Prostate gland (tissue), 2 donors: ENCODE measurements around the gene RABAC1. TPM values are rescaled to one million over a fixed set of nuclear protein-coding genes. Genes with fewer than 3 reads are reported as not detected.

Source experiments
- DNase-seq: peaks from one replicate; pipeline ENCODE4 v3.0.0-alpha.2; 2019; ENCODE audit warnings: low spot score
- H3K27ac ChIP-seq, 2 donors: fragments of 200-600 bp; sonication (generic); 2 replicates each; pipeline ENCODE4 v1.5.1; 2017 to 2019
- H3K27me3 ChIP-seq: fragments of 200-600 bp; sonication (generic); replicated peaks from 2 replicates; pipeline ENCODE4 v1.5.1; 2019; ENCODE audit not compliant: insufficient read depth
- H3K36me3 ChIP-seq, 2 donors: fragments of 200-600 bp; sonication (generic); 1 replicate in 1 of 2; 2 replicates in 1 of 2; pipeline versions ENCODE4 v1.5.1 to v1.8.1; 2017 to 2019
- H3K4me1 ChIP-seq: fragments of 200-600 bp; sonication (generic); replicated peaks from 2 replicates; pipeline ENCODE4 v1.5.1; 2019
- H3K4me3 ChIP-seq, 2 donors: fragments of 200-600 bp; sonication (generic); 2 replicates each; pipeline ENCODE4 v1.5.1; 2017 to 2019
- H3K9me3 ChIP-seq: fragments of 200-600 bp; sonication (generic); 2 replicates; pipeline ENCODE4 v1.5.1; 2017
- POLR2A ChIP-seq: fragments of 450-650 bp; IDR thresholded peaks from one replicate; pipeline ENCODE4 v1.6.1; 2016; ENCODE audit warnings: antibody characterized with exemption, mild to moderate bottlenecking
- POLR2AphosphoS5 ChIP-seq: sonication (generic); formaldehyde crosslinking; IDR thresholded peaks from one replicate; pipeline ENCODE4 v1.6.1; 2017; ENCODE audit warnings: antibody characterized with exemption
- WGBS: methylation state at CpG from one replicate; pipeline ENCODE4 v1.1.5; 2018; 5-methylcytosine and 5-hydroxymethylcytosine counted together
- intact Hi-C: fragments of 100-400 bp; cut with DNase I; formaldehyde crosslinking; loops from one replicate; pipeline ENCODE4 v1.14.2; 2022
- total RNA-seq, 2 donors: library from RNA; depleted of rRNA; stranded (reverse); fragments of >200 nt; gene quantifications; one replicate each; pipeline ENCODE4 v1.1.0, GENCODE V29; 2016
- TF ChIP-seq, protein P1 (sequence below), 4 experiments: fragments of 200-600 bp in 2 of 4; fragments of 450-650 bp in 2 of 4; sonication (generic) in 2 of 4; IDR thresholded peaks; 1 replicate in 3 of 4; 2 replicates in 1 of 4; pipeline ENCODE4 v1.5.1; 2016 to 2019; ENCODE audit warnings: antibody characterized with exemption in 4 of 4, mild to moderate bottlenecking in 2 of 4, moderate library complexity in 2 of 4

RABAC1 gene
- total RNA-seq, 2 donors from 2014 or later, result 153 to 168 TPM

DNA sequence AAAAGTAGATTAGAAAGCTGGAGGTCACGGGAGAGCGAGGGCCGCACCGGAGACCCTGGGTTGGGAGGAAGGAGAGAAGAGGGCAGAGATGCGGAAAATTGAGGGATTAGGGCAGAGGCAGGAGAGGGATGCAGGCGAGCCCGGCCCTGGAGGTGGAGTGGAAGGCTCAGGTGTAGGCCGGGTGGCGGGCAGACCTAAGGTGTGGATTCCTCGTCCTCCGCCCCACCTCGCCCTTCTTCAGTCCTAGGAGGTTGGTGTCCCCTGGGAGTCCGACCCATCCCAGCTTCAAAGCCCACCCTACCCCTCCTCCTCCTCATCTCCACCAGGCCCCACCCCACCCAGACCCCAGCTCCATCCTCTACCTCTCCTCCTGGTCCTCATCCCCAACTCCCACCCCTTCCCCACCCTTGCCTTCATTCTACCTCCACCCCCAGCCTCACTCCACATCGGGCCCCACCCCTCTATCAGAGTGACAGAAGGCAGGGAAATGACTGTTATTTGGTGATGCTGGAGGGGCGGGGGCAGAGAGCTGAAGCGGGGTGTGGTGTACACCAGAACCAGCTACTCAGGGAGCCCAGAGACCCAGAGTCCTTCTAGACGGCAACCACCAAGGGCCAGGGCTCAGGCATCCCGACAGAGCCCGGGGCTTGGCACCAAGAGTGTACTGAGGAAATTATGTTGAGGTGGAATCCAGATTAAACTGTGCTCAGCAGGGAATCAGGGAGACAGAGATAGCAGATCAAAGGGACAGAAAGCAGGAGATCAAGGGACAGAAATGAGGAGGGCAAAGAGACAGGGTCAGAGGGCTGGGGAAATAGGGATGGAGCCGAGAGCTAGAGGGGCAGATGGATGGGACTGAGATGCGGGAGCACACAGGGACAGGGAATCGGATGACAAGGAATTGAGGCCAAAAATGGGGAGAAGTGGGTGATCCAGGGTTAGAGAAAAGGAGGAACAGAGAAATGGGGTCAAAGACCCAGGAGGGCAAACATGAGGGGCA is 37.2 kb downstream of the RABAC1 start:
- H3K9me3 ChIP-seq, result no peaks in the 10 kb centered on the region
- 28% methylated on average over 22 of the region's 22 CpGs for WGBS
- H3K27me3 ChIP-seq, result peaks cover 9% of the 10 kb centered on the region
- H3K27ac ChIP-seq, result no peak overlapping the region
- DNase-seq, result no peak
- H3K4me3 ChIP-seq, result no peak overlapping the region
- H3K36me3 ChIP-seq, result no peaks in the 10 kb centered on the region
- no peaks in the 10 kb centered on the region for H3K4me1 ChIP-seq
- TF ChIP-seq, protein P1, sequence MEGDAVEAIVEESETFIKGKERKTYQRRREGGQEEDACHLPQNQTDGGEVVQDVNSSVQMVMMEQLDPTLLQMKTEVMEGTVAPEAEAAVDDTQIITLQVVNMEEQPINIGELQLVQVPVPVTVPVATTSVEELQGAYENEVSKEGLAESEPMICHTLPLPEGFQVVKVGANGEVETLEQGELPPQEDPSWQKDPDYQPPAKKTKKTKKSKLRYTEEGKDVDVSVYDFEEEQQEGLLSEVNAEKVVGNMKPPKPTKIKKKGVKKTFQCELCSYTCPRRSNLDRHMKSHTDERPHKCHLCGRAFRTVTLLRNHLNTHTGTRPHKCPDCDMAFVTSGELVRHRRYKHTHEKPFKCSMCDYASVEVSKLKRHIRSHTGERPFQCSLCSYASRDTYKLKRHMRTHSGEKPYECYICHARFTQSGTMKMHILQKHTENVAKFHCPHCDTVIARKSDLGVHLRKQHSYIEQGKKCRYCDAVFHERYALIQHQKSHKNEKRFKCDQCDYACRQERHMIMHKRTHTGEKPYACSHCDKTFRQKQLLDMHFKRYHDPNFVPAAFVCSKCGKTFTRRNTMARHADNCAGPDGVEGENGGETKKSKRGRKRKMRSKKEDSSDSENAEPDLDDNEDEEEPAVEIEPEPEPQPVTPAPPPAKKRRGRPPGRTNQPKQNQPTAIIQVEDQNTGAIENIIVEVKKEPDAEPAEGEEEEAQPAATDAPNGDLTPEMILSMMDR (IDR thresholded peaks at IDR 0.05), result no peak
- TF ChIP-seq POLR2AphosphoS5, result no peak
- TF ChIP-seq POLR2A, result no peak
- intact Hi-C loops, result no loop called here

- no peak overlapping the region for H3K27ac ChIP-seq
- no peak for DNase-seq
- no peaks in the 10 kb centered on the region for H3K36me3 ChIP-seq
- H3K27me3 ChIP-seq, result peaks cover 9% of the 10 kb centered on the region
- intact Hi-C loops, result no loop called here
- WGBS, result 13% methylated on average over 26 of the region's 26 CpGs
- TF ChIP-seq POLR2A, result no peak
- no peak for TF ChIP-seq POLR2AphosphoS5
- TF ChIP-seq, protein P1 (IDR thresholded peaks at IDR 0.05), result no peak
- H3K4me3 ChIP-seq, result no peak overlapping the region
- H3K4me1 ChIP-seq, result no peaks in the 10 kb centered on the region
- no peaks in the 10 kb centered on the region for H3K9me3 ChIP-seq
These were observed 38.1 kb downstream of the RABAC1 start for GRCh38 chr19:41920882-41921576.

DNA sequence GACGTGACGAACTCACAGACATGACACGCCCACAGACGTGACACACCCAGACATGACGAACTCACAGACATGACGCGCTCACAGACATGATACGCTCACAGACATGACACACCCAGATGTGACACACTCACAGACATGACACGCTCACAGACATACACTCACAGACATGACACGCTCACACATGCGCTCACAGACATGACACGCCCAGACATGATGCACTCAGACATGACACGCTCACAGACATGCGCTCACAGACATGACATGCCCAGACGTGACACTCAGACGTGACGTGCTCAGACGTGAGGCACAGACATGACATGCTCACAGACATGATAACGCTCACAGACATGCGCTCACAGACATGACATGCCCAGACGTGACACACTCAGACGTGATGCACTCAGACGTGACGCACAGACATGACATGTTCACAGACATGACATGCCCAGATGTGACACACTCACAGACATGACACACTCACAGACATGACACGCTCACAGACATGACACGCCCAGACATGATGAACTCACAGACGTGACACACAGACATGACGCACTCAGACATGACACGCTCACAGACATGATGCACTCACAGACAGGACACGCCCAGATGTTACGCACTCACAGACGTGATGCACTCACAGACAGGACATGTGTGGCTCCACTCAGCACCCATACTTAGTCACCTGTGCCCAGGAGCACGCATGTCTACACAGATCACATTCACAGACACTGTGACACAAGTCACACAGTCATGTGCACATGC is 39.0 kb downstream of the RABAC1 start:
- no peak for TF ChIP-seq POLR2AphosphoS5
- TF ChIP-seq, protein P1 (IDR thresholded peaks at IDR 0.05), result no peak
- TF ChIP-seq POLR2A, result no peak
- H3K27me3 ChIP-seq, result peaks cover 14% of the 10 kb centered on the region
- H3K4me3 ChIP-seq, result no peak overlapping the region
- 87% methylated on average over 33 of the region's 33 CpGs for WGBS
- no peak for DNase-seq
- no peak overlapping the region for H3K27ac ChIP-seq
- H3K36me3 ChIP-seq, result no peaks in the 10 kb centered on the region
- no peaks in the 10 kb centered on the region for H3K4me1 ChIP-seq
- H3K9me3 ChIP-seq, result no peaks in the 10 kb centered on the region
- intact Hi-C loops, result no loop called here

GRCh38 chr19:41918653-41919244 is 40.4 kb downstream of the RABAC1 start:
- Histone ChIP-seq H3K9me3 (no peaks in the 10 kb centered on the region), H3K4me3 (no peak overlapping the region), H3K36me3 (no peaks in the 10 kb centered on the region), H3K27ac (no peak overlapping the region), H3K4me1 (no peaks in the 10 kb centered on the region), H3K27me3 (peaks cover 16% of the 10 kb centered on the region)
- no peak for DNase-seq
- 93% methylated on average over 5 of the region's 5 CpGs for WGBS
- TF ChIP-seq, protein P1 (IDR thresholded peaks at IDR 0.05), result no peak
- TF ChIP-seq POLR2AphosphoS5 (no peak), POLR2A (no peak)
- intact Hi-C loops, result no loop called here
